CD4-positive, alpha-beta T cell treated with Interleukin-12 subunit alpha and Interleukin-12 subunit beta, for 1 hour (primary cell): ENCODE data around the gene SIRT6.
"Not testable (repeated sequence)": the region's sequence is repeated elsewhere in the genome, so short reads cannot be mapped to it uniquely, and the experiment has no call there.

Experiments used
- DNase-seq: peaks from one replicate; pipeline ENCODE4 v3.0.0-alpha.2; 2020

The SIRT6 gene

DNA sequence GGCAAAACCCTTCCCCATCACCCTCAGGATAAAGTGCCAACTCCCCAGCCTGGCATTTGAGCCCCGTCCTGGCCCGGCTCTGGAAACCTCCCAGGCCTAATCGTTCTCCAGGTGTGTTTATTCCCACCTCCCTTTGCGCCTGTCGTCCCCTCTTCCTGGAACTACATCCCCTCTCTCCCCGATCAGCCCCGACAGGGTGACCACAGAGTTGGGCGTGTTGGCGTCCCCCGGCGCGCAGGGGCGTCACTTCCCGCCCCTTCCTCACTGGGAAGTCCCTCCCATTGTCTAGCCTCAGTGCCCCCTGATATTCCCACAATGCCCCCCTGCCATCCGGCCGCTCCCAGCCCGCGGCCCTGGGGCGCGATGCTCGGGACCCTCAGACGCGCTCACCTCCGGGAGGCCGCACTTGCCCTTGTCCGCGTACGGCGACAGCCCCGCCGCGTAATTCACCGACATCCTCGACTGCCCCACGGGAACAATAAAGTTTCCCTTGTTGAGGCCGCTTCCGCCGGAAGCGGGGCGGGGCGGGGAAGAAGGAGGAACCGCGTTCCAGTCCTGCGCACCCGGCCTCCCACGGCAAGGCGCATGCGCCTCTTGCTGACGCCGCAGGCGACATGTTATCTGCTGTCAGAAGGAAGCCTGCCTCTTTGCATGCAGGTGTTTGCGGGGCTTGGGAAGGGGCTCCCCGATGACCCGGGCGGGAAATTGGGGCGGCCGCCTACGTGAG, at the start of gene SIRT6, which contains the start of gene ANKRD24:
SIRT6 (minus strand) TSS at position 480 of the 727 bp plus-strand sequence; CDS start at position 456, 24 bp downstream.
ANKRD24 (plus strand) TSS at position 606 of the 727 bp plus-strand sequence. CDS start 3,737 bp downstream, outside the sequence.
- peak; percentile 97 for DNase-seq

DNA sequence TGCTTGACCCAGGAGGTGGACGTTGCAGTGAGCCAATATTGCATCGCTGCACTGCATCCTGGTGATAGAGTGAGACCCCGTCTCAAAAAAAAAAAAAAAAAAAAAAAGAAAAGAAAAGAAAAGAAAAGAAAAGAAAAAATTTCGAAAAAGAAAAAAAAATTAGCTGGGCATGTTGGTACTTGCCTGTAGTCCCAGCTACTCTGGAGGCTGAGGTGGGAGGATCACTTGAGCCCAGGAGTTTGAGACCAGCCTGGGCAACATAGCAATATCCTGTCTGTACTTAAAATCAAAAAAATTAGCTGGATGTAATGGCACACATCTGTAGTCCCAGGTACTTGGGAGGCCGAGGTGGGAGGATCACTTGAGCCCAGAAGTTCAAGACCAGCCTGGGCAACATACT, 49.8 kb upstream of the SIRT6 start:
- DNase-seq = not testable (repeated sequence)

DNA sequence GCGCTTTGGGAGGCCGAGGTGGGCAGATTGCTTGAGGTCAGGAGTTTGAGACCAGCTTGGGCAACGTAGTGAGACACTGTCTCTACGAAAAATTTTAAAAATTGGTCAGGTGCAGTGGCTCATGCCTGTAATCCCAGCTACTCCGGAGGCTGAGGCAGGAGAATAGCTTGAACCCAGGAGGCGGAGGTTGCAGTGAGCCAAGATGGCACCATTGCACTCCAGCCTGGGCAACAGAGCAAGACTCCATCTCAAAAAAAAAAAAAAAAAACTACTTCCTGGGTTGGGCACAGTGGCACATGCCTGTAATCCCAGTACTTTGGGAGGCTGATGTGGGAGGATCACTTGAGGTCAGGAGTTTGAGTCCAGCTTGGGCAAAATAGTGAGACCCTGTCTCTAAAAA, 49.2 kb upstream of the SIRT6 start:
- not testable (repeated sequence) for DNase-seq

DNA sequence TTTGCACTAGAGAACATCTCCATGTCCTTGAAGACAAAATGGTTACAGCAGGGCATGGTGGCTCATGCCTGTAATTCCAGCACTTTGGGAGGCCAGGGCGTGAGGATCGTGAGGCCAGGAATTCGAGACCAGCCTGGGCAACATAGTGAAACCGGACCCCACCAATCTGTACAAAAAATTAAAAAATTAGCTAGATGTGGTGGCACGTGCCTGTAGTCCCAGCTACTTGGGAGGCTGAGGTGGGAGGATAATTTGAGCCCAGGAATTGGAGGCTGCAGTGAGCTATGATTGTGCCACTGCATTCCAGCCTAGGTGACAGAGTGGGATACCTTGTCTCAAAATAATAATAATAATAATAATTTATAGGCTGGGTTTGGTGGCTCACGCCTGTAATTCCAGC, 47.9 kb upstream of the SIRT6 start:
- not testable (repeated sequence) for DNase-seq

DNA sequence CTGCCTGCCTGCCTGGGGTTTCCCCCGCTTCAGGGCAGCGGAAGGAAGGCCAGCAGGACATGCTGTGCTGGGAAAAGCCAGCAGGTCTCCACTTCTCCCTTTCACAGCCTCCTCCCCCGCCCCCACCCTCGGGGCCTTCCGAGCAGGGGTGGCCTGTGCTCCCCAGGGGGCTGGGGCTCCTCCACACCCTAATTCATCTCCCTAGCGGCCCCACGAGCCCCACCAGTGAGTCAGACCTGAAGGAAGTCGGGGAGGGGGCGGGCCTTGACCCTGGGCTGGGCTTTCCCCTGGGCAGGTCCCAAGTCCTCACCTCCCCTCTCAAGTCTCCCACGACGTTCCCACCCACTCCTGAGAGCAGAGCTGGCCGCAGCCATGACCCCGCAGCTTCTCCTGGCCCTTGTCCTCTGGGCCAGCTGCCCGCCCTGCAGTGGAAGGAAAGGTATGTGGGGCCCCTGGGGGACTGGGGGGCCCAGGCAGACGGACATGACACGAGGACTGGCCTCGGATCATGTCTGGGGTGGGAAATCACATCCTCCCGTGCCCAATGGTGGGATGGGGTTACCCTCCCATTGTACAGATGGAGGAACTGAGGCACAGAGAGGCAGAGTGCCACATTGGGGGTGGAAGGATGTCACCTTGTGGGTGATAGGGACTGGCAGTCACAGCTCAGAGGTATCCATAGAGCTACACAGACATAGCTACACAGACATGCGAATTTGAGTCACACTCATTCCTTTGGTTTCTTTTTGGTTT, 47.0 kb upstream of the SIRT6 start, which contains the start of gene EBI3:
EBI3 (plus strand) TSS at position 345 of the 753 bp plus-strand sequence; CDS start at position 373, 28 bp downstream.
- no peak for DNase-seq

DNA sequence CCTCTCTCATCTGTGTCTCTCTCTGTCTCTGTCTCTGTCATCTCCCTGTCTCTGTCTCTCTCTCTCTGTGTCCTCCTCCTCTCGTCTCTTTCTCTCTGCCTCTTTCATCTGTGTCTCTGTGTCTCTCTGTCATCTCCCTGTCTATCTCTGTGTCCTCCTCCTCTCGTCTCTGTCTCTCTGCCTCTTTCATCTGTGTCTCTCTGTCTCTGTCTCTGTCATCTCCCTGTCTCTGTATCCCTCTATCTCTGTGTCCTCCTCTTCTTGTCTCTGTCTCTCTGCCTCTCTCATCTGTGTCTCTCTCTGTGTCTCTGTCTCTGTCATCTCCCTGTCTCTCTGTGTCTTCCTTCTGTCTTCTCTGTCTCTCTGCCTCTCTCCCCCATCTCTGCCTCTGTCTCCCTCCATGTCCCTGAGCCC, 46.4 kb upstream of the SIRT6 start:
- no peak for DNase-seq

DNA sequence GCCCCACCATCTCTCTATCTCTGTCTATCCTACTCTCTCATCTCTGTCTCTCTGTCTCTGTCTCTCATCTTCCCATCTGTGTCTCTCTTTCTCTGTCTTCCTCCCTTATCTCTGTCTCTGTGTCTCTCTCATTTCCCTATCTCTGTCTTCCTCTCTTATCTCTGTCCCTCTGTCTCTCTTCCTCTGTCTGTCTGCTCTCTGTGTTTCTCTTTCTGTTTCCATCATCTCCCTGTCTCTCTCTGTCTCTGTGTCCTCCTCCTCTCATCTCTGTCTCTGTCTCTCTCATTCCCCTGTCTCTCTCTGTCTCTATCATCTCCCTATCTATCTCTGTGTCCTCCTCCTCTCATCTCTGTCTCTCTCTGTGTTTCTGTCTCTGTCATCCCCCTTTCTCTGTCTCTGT, 45.4 kb upstream of the SIRT6 start:
- no peak for DNase-seq

DNA sequence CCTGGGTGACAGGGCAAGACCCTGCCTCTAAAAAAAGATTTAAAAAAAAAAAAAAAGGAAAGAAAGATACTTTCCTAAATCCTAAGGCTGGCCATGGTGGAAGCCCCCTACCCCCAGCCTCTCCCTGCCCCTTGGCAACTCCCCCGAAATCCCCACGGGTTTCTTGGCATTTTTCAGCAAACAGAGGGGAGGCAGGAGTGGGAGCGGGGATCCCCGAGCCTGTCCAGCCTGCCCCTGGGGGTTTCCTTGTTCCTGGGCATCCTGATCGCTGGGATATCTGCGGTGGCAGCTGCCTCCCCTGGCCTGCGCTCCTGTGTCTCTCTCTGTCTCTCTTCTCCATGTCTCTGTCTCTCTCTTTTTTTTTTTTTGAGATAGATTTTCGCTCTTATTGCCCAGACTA, 43.5 kb upstream of the SIRT6 start:
- DNase-seq = no peak

DNA sequence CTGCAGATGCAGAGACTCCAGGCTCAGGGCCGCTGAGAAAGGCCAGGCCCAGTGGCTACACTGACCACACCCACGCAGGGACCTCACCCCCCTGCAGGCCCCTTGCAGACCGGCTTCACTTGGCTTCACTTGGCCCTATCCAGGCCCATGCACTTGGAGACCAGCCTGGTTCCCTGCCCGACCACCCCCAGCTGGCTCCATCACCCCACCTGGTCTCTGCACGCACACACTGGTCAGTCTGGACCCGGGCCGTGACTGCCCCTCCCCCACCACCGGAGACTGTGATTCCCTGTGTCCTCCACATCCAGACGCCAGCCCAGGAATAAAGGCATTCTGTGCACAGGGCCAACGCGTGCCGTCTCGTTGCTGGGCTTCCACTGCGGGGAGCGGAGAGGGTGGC, 42.1 kb upstream of the SIRT6 start:
- DNase-seq = no peak

DNA sequence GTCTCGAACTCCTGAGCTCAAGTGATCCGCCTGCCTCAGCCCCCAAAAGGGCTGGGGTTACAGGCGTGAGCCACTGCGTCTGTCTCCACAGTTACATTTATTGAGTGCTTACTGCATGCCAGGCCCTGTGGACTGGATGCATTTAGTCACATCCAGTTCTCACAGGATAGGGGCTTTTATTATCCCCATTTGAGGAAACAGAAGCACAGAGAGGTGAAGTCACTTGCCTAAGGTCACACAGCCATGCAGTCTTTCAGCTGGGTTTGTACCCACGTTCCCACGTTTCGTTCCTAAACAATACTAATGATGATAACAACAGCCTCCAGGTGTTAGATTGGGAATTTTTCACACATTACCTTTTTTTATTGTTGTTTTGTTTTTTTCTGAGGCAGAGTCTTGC, 37.8 kb upstream of the SIRT6 start:
- no peak for DNase-seq

DNA sequence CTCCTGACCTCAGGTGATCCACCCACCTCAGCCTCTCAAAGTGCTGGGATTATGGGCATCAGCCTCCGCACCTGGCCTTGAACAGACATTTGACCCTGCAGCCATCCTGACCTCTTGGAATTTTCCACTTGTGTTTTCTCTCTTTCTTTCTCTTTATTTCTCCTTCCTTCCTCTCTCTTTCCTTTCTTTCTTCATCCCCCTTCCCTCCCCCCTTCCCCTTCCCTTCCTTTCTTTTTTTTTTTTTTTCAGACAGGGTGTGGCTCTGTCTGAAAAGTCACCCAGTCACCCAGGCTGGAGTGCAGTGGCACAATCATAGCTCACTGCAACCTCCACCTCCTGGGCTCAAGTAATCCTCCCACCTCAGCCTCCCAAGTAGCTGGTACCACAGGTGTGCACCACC, 36.2 kb upstream of the SIRT6 start:
- DNase-seq = not testable (repeated sequence)

DNA sequence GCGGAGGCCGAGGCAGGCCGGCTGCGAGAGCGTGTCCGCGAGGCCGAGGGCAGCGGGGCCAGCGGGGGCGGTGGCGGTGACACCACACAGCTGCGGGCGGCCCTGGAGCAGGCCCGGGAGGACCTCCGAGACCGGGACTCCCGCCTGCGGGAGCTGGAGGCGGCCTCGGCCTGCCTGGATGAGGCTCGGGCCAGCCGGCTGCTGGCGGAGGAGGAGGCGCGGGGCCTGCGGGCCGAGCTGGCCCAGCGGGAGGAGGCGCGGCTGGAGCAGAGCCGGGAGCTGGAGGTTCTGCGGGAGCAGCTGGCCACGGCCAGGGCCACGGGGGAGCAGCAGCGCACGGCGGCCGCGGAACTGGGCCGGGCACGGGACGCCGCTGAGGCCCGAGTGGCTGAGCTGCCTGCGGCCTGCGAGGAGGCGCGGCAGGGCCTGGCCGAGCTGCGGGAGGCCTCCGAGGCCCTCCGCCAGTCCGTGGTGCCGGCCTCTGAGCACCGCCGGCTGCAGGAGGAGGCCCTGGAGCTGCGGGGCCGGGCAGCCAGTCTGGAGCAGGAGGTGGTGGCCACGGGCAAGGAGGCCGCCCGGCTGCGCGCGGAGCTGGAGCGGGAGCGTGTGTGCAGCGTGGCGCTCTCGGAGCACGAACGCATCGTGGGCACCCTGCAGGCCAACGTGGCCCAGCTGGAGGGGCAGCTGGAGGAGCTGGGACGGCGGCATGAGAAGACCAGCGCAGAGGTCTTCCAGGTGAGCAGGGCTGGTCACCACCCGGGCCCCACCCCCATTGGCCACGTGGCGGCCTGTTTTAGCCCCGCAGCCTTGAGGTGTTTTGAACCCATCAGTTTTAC, 35.3 kb upstream of the SIRT6 start:
- DNase-seq = no peak

DNA sequence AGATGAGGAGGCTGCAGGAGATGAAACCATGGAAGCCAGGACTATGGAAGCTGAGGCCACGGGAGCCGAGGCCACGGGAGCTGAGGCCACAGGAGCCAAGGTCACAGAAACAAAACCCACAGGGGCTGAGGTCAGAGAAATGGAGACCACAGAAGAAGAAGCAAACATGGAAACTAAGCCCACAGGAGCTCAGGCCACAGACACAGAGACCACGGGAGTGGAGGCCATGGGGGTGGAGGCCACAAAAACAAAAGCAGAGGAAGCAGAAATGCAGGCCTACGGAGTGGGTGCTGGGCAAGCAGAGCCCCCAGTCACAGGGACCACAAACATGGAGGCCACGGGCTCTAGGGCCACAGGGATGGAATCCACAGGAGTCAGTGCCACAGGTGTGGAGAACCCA, 34.5 kb upstream of the SIRT6 start:
- no peak for DNase-seq

DNA sequence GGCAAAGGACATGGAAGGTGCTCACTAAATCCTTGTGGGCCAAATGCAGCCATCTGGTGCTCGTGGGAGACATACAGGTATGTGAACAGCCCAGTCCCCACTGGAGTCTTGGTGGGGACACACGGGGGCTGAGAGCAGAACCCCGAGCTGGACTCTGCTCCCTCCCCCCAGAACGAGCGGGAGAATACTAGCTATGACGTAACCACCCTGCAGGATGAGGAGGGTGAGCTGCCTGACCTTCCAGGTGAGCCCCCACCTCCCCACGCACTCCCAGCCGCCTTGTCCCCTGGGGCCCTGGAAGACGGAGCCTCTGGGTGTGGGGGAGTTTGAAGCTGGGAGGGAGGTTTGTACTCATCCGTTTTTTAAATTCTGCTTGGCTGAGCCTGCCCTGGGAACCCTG, 33.4 kb upstream of the SIRT6 start:
- DNase-seq = no peak

DNA sequence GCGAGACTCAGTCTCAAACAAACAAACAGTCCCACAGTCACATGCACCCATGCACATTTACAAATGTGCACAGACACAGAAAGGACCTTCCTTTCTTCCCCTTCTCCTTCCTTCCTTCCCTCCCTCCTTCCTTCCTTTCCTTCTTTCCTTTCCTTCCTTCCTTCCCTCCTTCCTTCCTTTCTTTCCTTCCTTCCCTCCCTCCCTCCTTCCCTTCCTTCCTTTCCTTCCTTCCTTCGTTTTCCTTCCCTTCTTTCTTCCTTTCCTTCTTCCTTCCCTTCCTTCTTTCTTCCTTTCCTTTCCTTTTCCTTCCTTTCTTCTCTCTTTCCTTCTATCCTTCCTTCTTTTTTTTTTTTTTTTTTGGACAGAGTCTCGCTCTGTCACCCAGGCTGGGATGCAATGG, 30.8 kb upstream of the SIRT6 start:
- no peak for DNase-seq

DNA sequence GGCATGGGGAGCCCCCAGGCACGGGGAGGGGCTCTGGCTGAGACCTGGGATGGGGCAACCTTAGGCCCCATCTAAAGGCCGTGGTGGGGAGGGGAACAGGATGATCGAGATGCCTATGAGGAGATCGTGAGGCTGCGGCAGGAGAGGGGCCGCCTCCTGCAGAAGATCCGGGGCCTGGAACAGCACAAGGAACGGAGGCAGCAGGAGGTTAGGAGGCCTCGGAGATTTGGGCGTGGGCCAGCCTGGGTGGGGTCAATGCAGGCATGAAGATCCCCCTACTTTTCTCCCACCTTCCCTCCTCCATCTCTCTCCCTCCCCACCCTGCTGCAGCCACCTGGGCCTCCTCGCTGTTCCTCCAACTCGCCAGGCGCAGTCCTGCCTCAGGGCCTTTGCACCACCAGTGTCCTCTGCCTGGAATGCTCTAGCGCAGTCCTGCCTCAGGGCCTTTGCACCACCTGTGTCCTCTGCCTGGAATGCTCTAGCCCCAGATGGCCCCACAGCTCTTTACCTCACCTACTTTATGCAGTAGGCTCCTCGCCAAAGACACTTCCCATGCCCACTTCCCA, 27.9 kb upstream of the SIRT6 start:
- DNase-seq = no peak

DNA sequence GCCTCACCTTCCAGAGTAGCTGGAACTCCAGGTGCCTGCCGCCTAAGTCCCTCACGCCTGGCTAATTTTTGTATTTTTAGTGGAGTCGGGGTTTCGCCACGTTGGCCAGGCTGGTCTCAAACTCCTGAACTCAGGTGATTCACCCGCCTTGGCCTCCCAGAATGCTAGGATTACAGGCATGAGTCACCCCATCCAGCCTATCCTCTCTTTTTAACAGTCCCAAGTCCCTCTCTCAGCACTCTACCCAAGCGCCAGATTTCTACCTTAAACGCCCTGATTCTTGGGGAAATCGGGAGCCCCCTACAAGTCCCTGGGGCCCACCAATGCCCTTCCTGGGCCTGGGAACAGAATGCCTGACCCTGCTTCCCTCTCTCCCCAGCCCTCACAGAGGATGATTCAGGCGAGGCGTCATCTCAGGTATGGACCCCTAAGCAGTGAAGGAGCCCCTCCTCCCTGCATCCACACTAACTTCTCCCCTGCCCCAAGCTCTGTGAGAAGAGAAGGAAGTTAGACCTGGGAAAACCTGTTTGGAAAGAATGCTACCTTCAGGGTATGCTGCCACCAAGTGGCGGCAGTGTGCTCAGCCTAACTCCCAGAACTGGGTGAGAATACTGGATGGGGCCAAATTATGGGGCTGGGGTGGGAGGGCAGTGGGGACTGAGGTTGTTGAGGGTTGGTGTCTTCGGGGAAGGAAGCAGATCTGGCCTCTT, 26.2 kb upstream of the SIRT6 start:
- no peak for DNase-seq

DNA sequence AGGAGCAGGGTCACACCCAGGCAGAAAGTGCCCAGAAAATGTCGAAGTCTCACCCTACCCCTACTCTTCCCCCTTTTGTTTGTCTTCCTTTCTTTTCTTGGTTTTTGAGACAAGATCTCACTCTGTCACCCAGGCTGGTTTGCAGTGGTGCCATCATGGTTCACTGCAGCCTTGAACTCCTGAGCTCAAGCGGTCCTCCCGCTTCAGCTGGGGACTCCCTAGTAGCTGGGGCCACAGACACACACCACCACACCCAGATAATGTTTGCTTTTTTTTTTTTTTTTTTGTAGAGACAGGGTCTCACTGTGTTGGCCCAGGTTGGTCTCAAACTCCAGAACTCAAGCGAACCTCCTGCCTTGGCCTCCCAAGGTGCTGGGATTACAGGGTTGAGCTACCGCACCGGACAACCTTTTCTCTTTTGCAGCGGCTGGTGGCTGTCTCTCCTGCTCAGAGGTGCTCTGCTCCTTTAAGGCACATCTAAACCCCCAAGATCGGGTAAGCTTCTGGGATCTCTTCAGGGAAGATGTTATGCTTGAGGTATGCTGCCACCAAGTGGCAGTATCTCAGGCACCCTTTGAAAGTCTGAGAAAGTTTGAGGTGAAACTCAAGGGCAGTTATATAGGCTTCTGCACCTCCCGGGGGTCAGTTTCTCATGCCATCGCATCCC, 24.6 kb upstream of the SIRT6 start:
- DNase-seq = no peak

DNA sequence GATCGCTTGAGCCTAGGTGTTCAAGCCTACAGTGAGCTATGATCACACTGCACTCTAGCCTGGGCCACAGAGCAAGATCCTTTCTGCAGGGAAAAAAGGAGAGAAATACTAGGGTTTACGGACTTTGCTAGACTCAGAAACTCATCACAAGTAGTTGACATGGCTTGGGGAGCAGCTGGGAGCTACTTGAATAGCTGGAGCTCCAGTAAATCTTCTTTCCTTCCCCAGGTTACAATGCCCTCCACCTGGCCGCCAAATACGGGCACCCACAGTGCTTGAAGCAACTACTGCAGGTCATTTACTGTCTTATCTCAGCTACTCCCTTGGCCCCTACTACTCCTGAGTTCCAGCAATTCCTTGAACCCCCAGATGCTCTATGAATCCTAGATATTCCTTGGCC, 19.4 kb upstream of the SIRT6 start:
- no peak for DNase-seq

DNA sequence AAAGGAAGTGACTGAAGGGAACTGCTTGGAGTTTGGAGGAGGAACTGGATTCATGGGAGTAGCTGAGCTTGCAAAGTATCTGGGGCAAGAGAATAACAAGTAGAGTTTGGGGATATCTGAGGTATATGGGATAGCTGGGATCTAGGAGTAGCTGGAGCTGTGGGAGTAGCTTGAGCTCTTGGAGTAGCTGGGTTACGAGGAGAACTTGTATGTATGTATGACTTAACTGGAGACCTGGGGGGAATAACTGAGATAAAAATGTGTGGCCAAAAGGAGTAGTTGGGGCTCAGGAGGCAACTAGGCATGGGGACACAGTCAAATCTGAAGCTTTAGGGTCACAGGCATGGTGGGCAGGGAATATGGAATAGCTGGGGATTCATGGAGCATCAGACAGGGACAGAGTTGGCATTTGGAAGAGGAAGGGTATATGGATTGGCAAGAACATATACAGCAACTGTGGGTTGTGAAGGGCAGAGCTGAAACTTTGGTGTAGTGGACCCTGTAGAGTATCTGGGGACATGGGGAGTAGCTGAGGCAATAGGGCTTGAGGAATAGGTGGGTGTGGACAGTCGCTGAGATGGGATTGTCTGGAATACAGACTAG, 18.7 kb upstream of the SIRT6 start:
- no peak for DNase-seq

DNA sequence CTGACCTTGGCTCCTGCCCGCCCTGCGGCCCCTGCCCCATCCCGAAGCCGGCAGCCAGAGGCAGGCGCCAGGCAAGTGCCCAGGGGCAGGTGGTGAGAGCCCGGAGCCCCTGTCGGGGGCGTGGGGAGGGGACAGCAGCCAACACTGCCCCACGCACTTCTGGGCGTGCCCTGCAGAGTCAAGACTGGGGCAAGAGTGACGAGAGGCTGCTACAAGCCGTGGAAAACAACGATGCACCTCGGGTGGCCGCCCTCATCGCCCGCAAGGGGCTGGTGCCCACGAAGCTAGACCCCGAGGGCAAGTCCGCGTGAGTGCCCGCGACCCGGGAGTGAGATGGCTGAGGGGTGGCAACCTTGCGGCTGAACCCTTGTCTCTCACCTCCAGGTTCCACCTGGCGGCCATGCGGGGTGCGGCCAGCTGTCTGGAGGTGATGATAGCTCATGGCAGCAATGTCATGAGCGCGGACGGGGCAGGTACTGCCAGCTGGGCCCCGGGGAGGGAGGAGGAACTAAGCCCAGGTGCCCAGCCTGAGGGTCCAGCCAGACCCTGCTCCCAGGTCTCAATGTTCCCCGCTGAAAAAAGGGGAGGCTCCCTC, 17.4 kb upstream of the SIRT6 start:
- DNase-seq = no peak
